Tibial artery (tissue), 4 donors: ENCODE data around the gene HMG20A.

Experiments
- DNase-seq, 2 donors: peaks; one replicate each; pipeline ENCODE4 v3.0.0-alpha.2; 2019
- H3K27ac ChIP-seq, 2 donors: fragments of 200-600 bp; sonication (generic) in 1 of 2; 1 replicate in 1 of 2; 2 replicates in 1 of 2; pipeline ENCODE4 v1.5.1; 2018 to 2019; ENCODE audit warnings: mild to moderate bottlenecking in 1 of 2
- H3K27me3 ChIP-seq, 2 donors: fragments of 200-600 bp; sonication (generic) in 1 of 2; one replicate each; pipeline versions ENCODE4 v1.5.1 to v1.6.0; 2016 to 2019
- H3K36me3 ChIP-seq, 3 donors: fragments of 200-600 bp; sonication (generic) in 2 of 3; one replicate each; pipeline ENCODE4 v1.5.1; 2016 to 2019; ENCODE audit warnings: mild to moderate bottlenecking in 2 of 3
- H3K4me1 ChIP-seq, 4 donors: fragments of 200-600 bp; sonication (generic) in 2 of 4; 1 replicate in 3 of 4; 2 replicates in 1 of 4; pipeline ENCODE4 v1.5.1; 2016 to 2019
- H3K4me3 ChIP-seq, 2 donors: fragments of 200-600 bp; sonication (generic) in 1 of 2; 1 replicate in 1 of 2; 2 replicates in 1 of 2; pipeline ENCODE4 v1.5.1; 2018 to 2019; ENCODE audit warnings: mild to moderate bottlenecking in 2 of 2
- H3K9me3 ChIP-seq, 3 donors: fragments of 200-600 bp; sonication (generic) in 1 of 3; one replicate each; pipeline ENCODE4 v1.5.1; 2016 to 2019
- intact Hi-C: fragments of 100-400 bp; cut with DNase I; formaldehyde crosslinking; loops from one replicate; pipeline ENCODE4 v1.15.0; 2023; ENCODE audit warnings: low total_unique reads
- TF ChIP-seq, protein P1 (sequence below), 2 experiments: fragments of 200-600 bp in 1 of 2; fragments of 450-650 bp in 1 of 2; IDR thresholded peaks; one replicate each; pipeline ENCODE4 v1.5.1; 2017 to 2019; ENCODE audit warnings: antibody characterized with exemption in 2 of 2, mild to moderate bottlenecking in 1 of 2, moderate library complexity in 1 of 2

The HMG20A gene

GRCh38 chr15:77380033-77380432, 40.7 kb upstream of the HMG20A start:
- Histone ChIP-seq H3K27me3 (no peaks in the 10 kb centered on the region), H3K27ac (no peak overlapping the region), H3K36me3 (no peaks in the 10 kb centered on the region), H3K4me3 (no peak overlapping the region), H3K4me1 (peaks cover 0 to 30% (median 2%) of the 10 kb centered on the region in 4 donors), H3K9me3 (no peaks in the 10 kb centered on the region)
- DNase-seq = no peak
- intact Hi-C loops = no loop called here
- TF ChIP-seq, protein P1, sequence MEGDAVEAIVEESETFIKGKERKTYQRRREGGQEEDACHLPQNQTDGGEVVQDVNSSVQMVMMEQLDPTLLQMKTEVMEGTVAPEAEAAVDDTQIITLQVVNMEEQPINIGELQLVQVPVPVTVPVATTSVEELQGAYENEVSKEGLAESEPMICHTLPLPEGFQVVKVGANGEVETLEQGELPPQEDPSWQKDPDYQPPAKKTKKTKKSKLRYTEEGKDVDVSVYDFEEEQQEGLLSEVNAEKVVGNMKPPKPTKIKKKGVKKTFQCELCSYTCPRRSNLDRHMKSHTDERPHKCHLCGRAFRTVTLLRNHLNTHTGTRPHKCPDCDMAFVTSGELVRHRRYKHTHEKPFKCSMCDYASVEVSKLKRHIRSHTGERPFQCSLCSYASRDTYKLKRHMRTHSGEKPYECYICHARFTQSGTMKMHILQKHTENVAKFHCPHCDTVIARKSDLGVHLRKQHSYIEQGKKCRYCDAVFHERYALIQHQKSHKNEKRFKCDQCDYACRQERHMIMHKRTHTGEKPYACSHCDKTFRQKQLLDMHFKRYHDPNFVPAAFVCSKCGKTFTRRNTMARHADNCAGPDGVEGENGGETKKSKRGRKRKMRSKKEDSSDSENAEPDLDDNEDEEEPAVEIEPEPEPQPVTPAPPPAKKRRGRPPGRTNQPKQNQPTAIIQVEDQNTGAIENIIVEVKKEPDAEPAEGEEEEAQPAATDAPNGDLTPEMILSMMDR (IDR thresholded peaks at IDR 0.05) = no peak

DNA sequence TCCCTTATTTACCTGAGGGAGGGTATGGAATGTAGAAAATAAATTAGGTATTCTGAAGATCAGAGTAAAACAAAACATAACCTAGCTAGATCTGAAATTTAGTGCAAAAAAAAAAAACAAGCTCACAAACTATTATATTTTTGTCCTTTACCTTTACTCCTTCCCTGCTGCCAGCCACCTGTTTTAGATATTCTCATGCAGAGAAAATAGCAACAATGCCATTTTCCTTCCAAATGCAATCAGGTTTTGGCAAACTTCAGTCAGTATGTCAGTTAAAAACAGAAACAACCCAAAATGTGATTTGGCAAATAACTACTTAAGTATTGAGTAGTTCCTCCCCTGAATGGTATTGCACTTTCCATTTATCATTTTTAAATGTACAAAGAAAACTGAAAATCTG, 36.6 kb upstream of the HMG20A start:
- Histone ChIP-seq H3K4me3 (no peak overlapping the region), H3K27ac (no peak overlapping the region), H3K4me1 (peaks cover 0 to 46% (median 5%) of the 10 kb centered on the region in 4 donors), H3K36me3 (no peaks in the 10 kb centered on the region), H3K27me3 (no peaks in the 10 kb centered on the region), H3K9me3 (no peaks in the 10 kb centered on the region)
- intact Hi-C loops = no loop called here
- TF ChIP-seq, protein P1 (IDR thresholded peaks at IDR 0.05) = no peak
- DNase-seq = no peak

- intact Hi-C loops = no loop called here
- TF ChIP-seq, protein P1 (IDR thresholded peaks at IDR 0.05) = no peak
- Histone ChIP-seq H3K27me3 (no peaks in the 10 kb centered on the region), H3K27ac (no peak overlapping the region), H3K9me3 (no peaks in the 10 kb centered on the region), H3K4me3 (no peak overlapping the region), H3K4me1 (peaks cover 0 to 46% (median 6%) of the 10 kb centered on the region in 4 donors), H3K36me3 (no peaks in the 10 kb centered on the region)
- DNase-seq = no peak
Observed at GRCh38 chr15:77384589-77385359, 35.9 kb upstream of the HMG20A start.

DNA sequence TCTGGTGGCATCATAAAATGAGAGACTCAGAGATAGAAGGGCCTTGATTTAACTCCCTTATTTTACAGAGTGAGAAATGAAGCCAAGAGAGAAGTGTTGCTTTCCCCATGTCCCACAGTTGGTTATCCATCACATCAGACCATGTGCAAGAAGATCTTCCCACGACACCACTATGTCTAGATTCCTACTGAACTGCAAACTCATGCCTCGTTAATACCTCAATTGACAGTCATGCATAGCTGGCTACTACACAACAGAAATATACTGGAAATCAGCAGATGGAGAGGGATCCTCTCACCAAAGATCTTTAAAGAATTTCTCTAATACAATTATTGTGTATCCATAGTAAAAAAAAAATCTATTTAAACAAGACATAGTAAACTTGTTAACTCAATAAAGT, 34.1 kb upstream of the HMG20A start:
- peaks cover 0 to 47% (median 11%) of the 10 kb centered on the region in 4 donors for H3K4me1 ChIP-seq
- no peak for DNase-seq
- TF ChIP-seq, protein P1 (IDR thresholded peaks at IDR 0.05) = no peak
- intact Hi-C loops = no loop called here
- no peaks in the 10 kb centered on the region for H3K9me3 ChIP-seq
- no peaks in the 10 kb centered on the region for H3K27me3 ChIP-seq
- no peak overlapping the region for H3K27ac ChIP-seq
- H3K36me3 ChIP-seq = no peaks in the 10 kb centered on the region
- H3K4me3 ChIP-seq = no peak overlapping the region

DNA sequence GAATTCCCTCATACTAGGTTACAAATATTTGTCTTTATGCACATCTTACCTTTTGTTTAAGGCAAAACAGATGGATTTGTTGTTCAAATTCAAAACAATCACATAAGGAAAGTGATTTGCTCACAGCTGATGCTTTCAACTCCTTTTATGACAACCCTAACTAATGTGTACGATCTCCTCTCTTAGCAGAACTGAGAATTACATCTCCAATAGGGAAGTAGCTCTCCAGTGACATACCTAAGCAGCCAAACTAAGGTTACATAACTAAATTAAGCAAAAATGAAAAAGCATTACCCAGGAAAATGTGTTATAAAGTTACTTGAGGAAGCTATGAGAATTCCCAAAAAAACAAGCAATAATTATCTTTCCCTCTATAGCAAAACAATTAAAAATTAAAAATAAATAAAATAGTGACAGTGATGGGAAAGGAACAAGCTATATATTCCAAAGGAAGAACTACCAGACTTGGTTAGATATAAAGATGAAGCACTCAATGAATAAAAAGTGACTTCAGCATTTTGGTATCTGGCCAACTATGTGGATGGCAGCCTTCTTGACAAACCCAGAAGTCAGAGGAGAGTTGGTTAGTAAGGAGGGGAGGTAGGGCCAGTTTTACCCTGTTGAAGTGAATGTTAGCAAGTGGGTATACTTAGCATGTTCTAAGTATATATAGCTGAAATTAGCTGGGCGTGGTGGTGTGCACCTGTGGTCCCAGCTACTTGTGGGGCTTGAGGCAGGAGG, 33.2 kb upstream of the HMG20A start:
- Histone ChIP-seq H3K4me1 (peaks cover 0 to 47% (median 11%) of the 10 kb centered on the region in 4 donors), H3K27ac (no peak overlapping the region), H3K36me3 (no peaks in the 10 kb centered on the region), H3K27me3 (no peaks in the 10 kb centered on the region), H3K4me3 (no peak overlapping the region), H3K9me3 (no peaks in the 10 kb centered on the region)
- no peak for DNase-seq
- intact Hi-C loops = no loop called here
- TF ChIP-seq, protein P1 (IDR thresholded peaks at IDR 0.05) = no peak
